GM12878 (cell line): ENCODE data around the gene ARHGAP22. TPM values are rescaled to one million over a fixed set of nuclear protein-coding genes. Genes with fewer than 3 reads are reported as not detected.

Source experiments
- ATAC-seq: fragments of 200-7000 bp; cut with Tn5 transposase; 3 replicates; pipeline ENCODE4 v1.9.1; 2020; ENCODE audit warnings: mild to moderate bottlenecking, moderate library complexity
- BruUV-seq: library from RNA; stranded (reverse); fragments of 400-500 nt; replicated peaks from 2 replicates; lab custom pipeline; 2021; lab: Mats Ljungman, UMichigan
- CTCF ChIA-PET: fragments of 300-600 bp; sonication (Branson Sonifier 250); formaldehyde crosslinking; extraction: SDS; loops from one replicate; lab custom pipeline; 2021; ENCODE audit warnings: inconsistent platforms; lab: Yijun Ruan, JAX
- POLR2A ChIA-PET: fragments of 350-600 bp; formaldehyde crosslinking; extraction: SDS; loops from one replicate; lab custom pipeline; 2021; ENCODE audit warnings: inconsistent platforms; lab: Charles Lee
- RAD21 ChIA-PET: fragments of 300-600 bp; sonication (Branson Sonifier 250); formaldehyde crosslinking; loops from one replicate; lab custom pipeline; 2023; ENCODE audit warnings: antibody characterized with exemption; ENCODE audit not compliant: unreplicated experiment; lab: Charles Lee
- SMC1A ChIA-PET: fragments of 300-600 bp; sonication (Branson Sonifier 250); formaldehyde crosslinking; loops from one replicate; lab custom pipeline; 2023; ENCODE audit not compliant: unreplicated experiment, uncharacterized antibody; lab: Charles Lee
- DNase-seq: peaks from one replicate; pipeline ENCODE4 v3.0.0-alpha.2; 2011; ENCODE audit warnings: low read depth, low spot score
- FAIRE-seq: peaks from 3 replicates; lab custom pipeline; 2011; peaks lifted over from hg19 to GRCh38; lab: Jason Lieb, UNC
- H2AFZ ChIP-seq: 2 replicates; pipeline ENCODE4 v1.6.0; 2011; ENCODE audit warnings: low read depth, low read length, control low read depth; ENCODE audit not compliant: control insufficient read depth
- H3K27ac ChIP-seq: 2 replicates; pipeline ENCODE4 v1.5.1; 2011; ENCODE audit warnings: control low read depth; ENCODE audit not compliant: control insufficient read depth, insufficient read depth
- H3K27me3 ChIP-seq, 2 experiments: replicated peaks in 1 of 2; 2 replicates each; pipeline versions ENCODE4 v1.6.0 to v1.6.1; 2011; ENCODE audit warnings: low read length in 1 of 2; ENCODE audit not compliant: control insufficient read depth in 2 of 2, insufficient read depth in 2 of 2
- H3K36me3 ChIP-seq, 2 experiments: 2 replicates each; pipeline ENCODE4 v1.5.1; 2011; ENCODE audit warnings: low read length in 1 of 2; ENCODE audit not compliant: control insufficient read depth in 2 of 2, insufficient read depth in 2 of 2
- H3K4me1 ChIP-seq: 2 replicates; pipeline ENCODE4 v1.6.1; 2011; ENCODE audit warnings: mild to moderate bottlenecking, low read length, moderate library complexity, mixed read lengths; ENCODE audit not compliant: control insufficient read depth, insufficient read depth
- H3K4me2 ChIP-seq: 2 replicates; pipeline ENCODE4 v1.6.0; 2011; ENCODE audit warnings: control low read depth; ENCODE audit not compliant: control insufficient read depth, insufficient read depth
- H3K4me3 ChIP-seq: fragments of 200-600 bp; sonication (generic); 2 replicates; pipeline ENCODE4 v1.5.1; 2016
- H3K79me2 ChIP-seq: 2 replicates; pipeline ENCODE4 v1.6.0; 2011; ENCODE audit warnings: low read length; ENCODE audit not compliant: control insufficient read depth, insufficient read depth
- H3K9ac ChIP-seq: 2 replicates; pipeline ENCODE4 v1.8.0; 2011; ENCODE audit warnings: low read length, control low read depth, mixed read lengths; ENCODE audit not compliant: control insufficient read depth, insufficient read depth
- H3K9me3 ChIP-seq: replicated peaks from 3 replicates; pipeline ENCODE4 v1.5.1; 2011; ENCODE audit warnings: mild to moderate bottlenecking, low read length; ENCODE audit not compliant: control insufficient read depth, insufficient read depth
- H4K20me1 ChIP-seq: 2 replicates; pipeline ENCODE4 v1.6.0; 2011; ENCODE audit not compliant: control insufficient read depth, insufficient read depth
- CBX5 ChIP-seq: sonication (generic); IDR thresholded peaks from 2 replicates; pipeline ENCODE4 v1.6.1; 2016; ENCODE audit warnings: low read depth, moderate library complexity, mild to moderate bottlenecking, inconsistent platforms
- CREB1 ChIP-seq: IDR thresholded peaks from 2 replicates; pipeline ENCODE4 v1.6.1; 2012; ENCODE audit warnings: low read depth, mild to moderate bottlenecking, inconsistent platforms
- EP300 ChIP-seq, 2 experiments: fragments of 150-350 bp in 1 of 2; IDR thresholded peaks; 2 replicates each; pipeline ENCODE4 v1.6.1; 2011 to 2012; ENCODE audit warnings: low read depth in 2 of 2, low read length in 2 of 2, borderline replicate concordance in 1 of 2, improper control_type of control experiment in 1 of 2, inconsistent platforms in 1 of 2; ENCODE audit not compliant: control insufficient read depth in 1 of 2
- NBN ChIP-seq: fragments of 450-650 bp; IDR thresholded peaks from 2 replicates; pipeline ENCODE4 v1.6.1; 2016
- PAX8 ChIP-seq: fragments of 450-650 bp; IDR thresholded peaks from 2 replicates; pipeline ENCODE4 v1.6.1; 2017; ENCODE audit warnings: mild to moderate bottlenecking, moderate library complexity
- SIN3A ChIP-seq: IDR thresholded peaks from 2 replicates; pipeline ENCODE4 v1.6.1; 2012; ENCODE audit warnings: low read depth, low read length, improper control_type of control experiment
- TCF7 ChIP-seq: IDR thresholded peaks from 2 replicates; pipeline ENCODE4 v1.6.1; 2014; ENCODE audit warnings: antibody characterized with exemption, borderline replicate concordance
- ZNF622 ChIP-seq: fragments of 450-650 bp; IDR thresholded peaks from 2 replicates; pipeline ENCODE4 v1.6.1; 2017; ENCODE audit warnings: mild to moderate bottlenecking, inconsistent platforms
- ZZZ3 ChIP-seq: IDR thresholded peaks from 2 replicates; pipeline ENCODE4 v1.6.1; 2011; ENCODE audit warnings: low read depth; ENCODE audit not compliant: control insufficient read depth, insufficient read length
- WGBS: methylation state at CpG from one replicate; pipeline ENCODE4 v1.1.6; 2016; ENCODE audit warnings: low lambda C conversion rate; ENCODE audit not compliant: insufficient replicate concordance, insufficient coverage; ENCODE audit errors: missing lambda C conversion rate; 5-methylcytosine and 5-hydroxymethylcytosine counted together
- in situ Hi-C: fragments of 300-500 bp; cut with MboI; formaldehyde crosslinking; loops from 9 replicates; pipeline ENCODE4 v1.14.3; 2018; ENCODE audit warnings: mixed read lengths
- intact Hi-C: fragments of 100-400 bp; cut with micrococcal nuclease; formaldehyde crosslinking; loops from one replicate; pipeline ENCODE4 v1.14.2; 2022; ENCODE audit not compliant: unreplicated experiment
- polyA plus RNA-seq, 11 experiments: library from polyadenylated mRNA; depleted of rRNA in 4 of 11; unstranded in 6 of 11; stranded (reverse) in 5 of 11; fragments of >200 nt; fragmentation: Nextera tagmentation in 4 of 11; fragmentation: Illumina TruSeq in 1 of 11; extraction: Ambion mirVana in 4 of 11; extraction: Trizol in 1 of 11; gene quantifications; 1 replicate in 1 of 11; 2 replicates in 10 of 11; pipeline versions ENCODE4 v1.2.1 to v1.2.3, GENCODE V29; 2011 to 2016; ENCODE audit warnings: inconsistent platforms in 2 of 11, missing spikeins in 2 of 11, low read depth in 1 of 11
- total RNA-seq, 4 experiments: library from RNA; depleted of rRNA in 3 of 4; stranded (reverse); fragments of >200 nt in 3 of 4; fragmentation: Illumina TruSeq in 1 of 4; extraction: Trizol in 1 of 4; gene quantifications; 2 replicates each; pipeline versions ENCODE4 v1.2.1 to v1.2.3, GENCODE V29; 2013 to 2021
- TF ChIP-seq, protein P1 (sequence below): IDR thresholded peaks from 2 replicates; pipeline ENCODE4 v1.6.1; 2012; ENCODE audit warnings: low read length, inconsistent platforms
- TF ChIP-seq, protein P2 (sequence below), 3 experiments: IDR thresholded peaks in 2 of 3; conservative IDR thresholded peaks in 1 of 3; 2 replicates each; pipeline ENCODE4 v1.5.1; 2011; ENCODE audit warnings: low read depth in 3 of 3, low read length in 3 of 3, mild to moderate bottlenecking in 3 of 3, control low read depth in 2 of 3, moderate library complexity in 2 of 3, inconsistent platforms in 1 of 3, mixed read lengths in 1 of 3; ENCODE audit not compliant: control insufficient read depth in 2 of 3, insufficient read depth in 1 of 3; ENCODE audit errors: extremely low read depth in 1 of 3

ARHGAP22 gene
- total and polyA plus RNA-seq, 10 of the 15 experiments (the other 5 are each of a cell fraction or from before 2014, with no cell fraction given), result 0.07 to 0.61 (median 0.18) TPM; not detected in 5

DNA sequence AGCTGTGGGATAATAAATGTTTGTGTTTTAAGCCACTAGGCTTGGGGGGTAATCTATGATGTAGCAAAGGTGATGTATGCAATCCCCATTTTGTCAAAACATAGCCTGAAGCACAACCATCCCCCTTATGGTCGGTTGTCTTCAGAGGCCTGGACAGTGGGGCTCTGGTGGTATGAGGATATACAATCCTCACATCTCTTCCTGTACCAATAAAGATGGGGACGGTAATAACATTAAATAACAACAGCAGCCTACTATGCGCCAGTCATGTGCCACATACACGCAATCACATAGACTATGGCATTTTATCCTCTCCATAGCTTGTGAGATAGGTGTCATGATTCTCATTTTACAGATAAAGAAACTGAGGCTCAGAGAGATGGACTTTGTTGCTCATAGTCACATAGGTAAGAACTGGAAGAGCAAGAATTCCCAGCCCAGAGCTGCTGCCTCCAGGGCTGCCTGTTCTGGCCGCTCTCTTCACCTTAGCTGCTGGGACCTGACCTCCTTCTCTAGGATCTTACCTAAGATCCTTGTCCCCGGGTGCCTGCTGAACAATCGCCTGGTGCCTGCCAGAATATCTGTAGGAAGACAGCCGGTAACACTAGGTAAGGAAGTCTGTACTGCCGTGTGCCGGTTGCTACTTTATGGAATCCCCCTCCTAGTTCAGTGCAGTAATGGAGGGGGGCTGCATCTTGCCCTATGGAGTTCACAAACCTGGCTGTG is 108.6 kb downstream of the ARHGAP22 start:
- Histone ChIP-seq H2AFZ (no peak overlapping the region), H3K4me3 (no peak overlapping the region), H3K9ac (no peak overlapping the region), H3K27me3 (no peaks in the 10 kb centered on the region), H3K4me1 (peaks cover 2% of the 10 kb centered on the region), H4K20me1 (no peaks in the 10 kb centered on the region), H3K79me2 (no peaks in the 10 kb centered on the region), H3K9me3 (no peaks in the 10 kb centered on the region), H3K4me2 (no peak overlapping the region), H3K36me3 (no peaks in the 10 kb centered on the region), H3K27ac (no peak overlapping the region)
- DNase-seq (no peak), ATAC-seq (no peak), FAIRE-seq (no peak)
- POLR2A ChIA-PET, result no interaction called here
- intact Hi-C loops (no loop called here), in situ Hi-C loops (no loop called here)
- 49% methylated on average over 10 of the region's 10 CpGs for WGBS
- RAD21 ChIA-PET, result interaction anchor here (1.1 kb wide), 1 partner anchor 8 kb away, joined by 3 read pairs; no protein-coding TSS in a partner anchor
- TF ChIP-seq SIN3A, result no peak
- CTCF ChIA-PET, result no interaction called here
- SMC1A ChIA-PET, result no interaction called here
- BruUV-seq, result no TSS peak

DNA sequence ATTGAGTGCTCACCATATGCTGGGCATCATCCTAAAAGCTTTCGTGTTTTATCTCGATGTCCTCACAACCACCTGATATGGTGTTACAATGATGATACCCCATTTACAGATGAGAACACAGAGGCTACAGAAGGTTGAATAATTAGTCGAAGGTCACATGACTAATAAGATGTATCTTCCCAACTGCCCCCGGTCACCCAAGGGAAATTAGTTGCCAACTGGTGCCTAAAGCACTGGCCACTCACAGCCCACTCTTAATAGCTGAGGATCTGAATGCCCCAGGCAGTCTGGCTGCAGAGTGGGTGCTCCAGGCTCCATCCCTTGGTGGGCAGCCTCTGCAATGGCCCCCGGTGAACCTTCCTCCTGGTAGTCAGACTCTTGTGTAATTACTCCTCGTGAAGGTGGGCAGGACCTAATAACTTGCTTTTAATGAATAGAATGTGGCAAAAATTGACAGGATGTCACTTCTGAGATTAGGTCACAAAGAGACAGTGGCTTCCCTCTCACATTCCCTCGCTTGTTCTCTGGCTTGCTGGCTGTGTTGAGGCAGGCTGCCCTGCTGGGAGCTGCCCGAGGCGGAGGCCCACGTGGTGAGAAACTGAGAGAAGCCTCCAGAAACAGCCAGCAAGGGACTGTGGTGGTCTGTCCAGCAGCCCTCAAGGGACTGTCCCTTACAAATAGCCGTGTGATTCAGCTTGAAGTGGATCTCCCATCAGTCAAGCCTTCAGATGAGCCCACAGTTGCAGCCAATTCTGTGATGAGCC is 109.4 kb downstream of the ARHGAP22 start:
- Histone ChIP-seq H3K27me3 (no peaks in the 10 kb centered on the region), H3K4me1 (no peaks in the 10 kb centered on the region), H3K9ac (no peak overlapping the region), H3K79me2 (no peaks in the 10 kb centered on the region), H2AFZ (no peak overlapping the region), H3K27ac (no peak overlapping the region), H3K4me2 (no peak overlapping the region), H3K4me3 (no peak overlapping the region), H4K20me1 (no peaks in the 10 kb centered on the region), H3K9me3 (no peaks in the 10 kb centered on the region), H3K36me3 (no peaks in the 10 kb centered on the region)
- POLR2A ChIA-PET, result no interaction called here
- in situ Hi-C loops (no loop called here), intact Hi-C loops (no loop called here)
- FAIRE-seq, result no peak
- CTCF ChIA-PET, result no interaction called here
- no peak for ATAC-seq
- 23% methylated on average over 11 of the region's 11 CpGs for WGBS
- no TSS peak for BruUV-seq
- SMC1A ChIA-PET, result interaction anchor here (0.9 kb wide), 1 partner anchor 132 kb away, joined by 3 read pairs; no protein-coding TSS in a partner anchor
- RAD21 ChIA-PET, result interaction anchor here (1.1 kb wide), 1 partner anchor 9 kb away, joined by 3 read pairs; no protein-coding TSS in a partner anchor
- DNase-seq, result no peak
- no peak for TF ChIP-seq TCF7
- TF ChIP-seq, protein P1, sequence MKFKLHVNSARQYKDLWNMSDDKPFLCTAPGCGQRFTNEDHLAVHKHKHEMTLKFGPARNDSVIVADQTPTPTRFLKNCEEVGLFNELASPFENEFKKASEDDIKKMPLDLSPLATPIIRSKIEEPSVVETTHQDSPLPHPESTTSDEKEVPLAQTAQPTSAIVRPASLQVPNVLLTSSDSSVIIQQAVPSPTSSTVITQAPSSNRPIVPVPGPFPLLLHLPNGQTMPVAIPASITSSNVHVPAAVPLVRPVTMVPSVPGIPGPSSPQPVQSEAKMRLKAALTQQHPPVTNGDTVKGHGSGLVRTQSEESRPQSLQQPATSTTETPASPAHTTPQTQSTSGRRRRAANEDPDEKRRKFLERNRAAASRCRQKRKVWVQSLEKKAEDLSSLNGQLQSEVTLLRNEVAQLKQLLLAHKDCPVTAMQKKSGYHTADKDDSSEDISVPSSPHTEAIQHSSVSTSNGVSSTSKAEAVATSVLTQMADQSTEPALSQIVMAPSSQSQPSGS, result no peak
- TF ChIP-seq CREB1, result no peak
- TF ChIP-seq, protein P2, sequence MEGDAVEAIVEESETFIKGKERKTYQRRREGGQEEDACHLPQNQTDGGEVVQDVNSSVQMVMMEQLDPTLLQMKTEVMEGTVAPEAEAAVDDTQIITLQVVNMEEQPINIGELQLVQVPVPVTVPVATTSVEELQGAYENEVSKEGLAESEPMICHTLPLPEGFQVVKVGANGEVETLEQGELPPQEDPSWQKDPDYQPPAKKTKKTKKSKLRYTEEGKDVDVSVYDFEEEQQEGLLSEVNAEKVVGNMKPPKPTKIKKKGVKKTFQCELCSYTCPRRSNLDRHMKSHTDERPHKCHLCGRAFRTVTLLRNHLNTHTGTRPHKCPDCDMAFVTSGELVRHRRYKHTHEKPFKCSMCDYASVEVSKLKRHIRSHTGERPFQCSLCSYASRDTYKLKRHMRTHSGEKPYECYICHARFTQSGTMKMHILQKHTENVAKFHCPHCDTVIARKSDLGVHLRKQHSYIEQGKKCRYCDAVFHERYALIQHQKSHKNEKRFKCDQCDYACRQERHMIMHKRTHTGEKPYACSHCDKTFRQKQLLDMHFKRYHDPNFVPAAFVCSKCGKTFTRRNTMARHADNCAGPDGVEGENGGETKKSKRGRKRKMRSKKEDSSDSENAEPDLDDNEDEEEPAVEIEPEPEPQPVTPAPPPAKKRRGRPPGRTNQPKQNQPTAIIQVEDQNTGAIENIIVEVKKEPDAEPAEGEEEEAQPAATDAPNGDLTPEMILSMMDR (IDR thresholded peaks at IDR 0.05 in 2 of 3, conservative IDR thresholded peaks at IDR 0.05 in 1 of 3; ENCODE audit: control insufficient read depth in 2 of 3, extremely low read depth in 1 of 3, insufficient read depth in 1 of 3, low read depth in 3 of 3, low read length in 3 of 3), result no peak
- TF ChIP-seq CBX5, result no peak
- no peak for TF ChIP-seq EP300 (IDR thresholded peaks at IDR 0.05; ENCODE audit: borderline replicate concordance in 1 of 2, control insufficient read depth in 1 of 2, low read depth in 2 of 2, low read length in 2 of 2)
- TF ChIP-seq NBN, result no peak
- TF ChIP-seq ZNF622, result no peak
- no peak for TF ChIP-seq ZZZ3
- TF ChIP-seq PAX8, result no peak
